Choroid plexus epithelial cell (primary cell): ENCODE results near the gene METTL4.

Experiments
- DNase-seq: peaks from one replicate; pipeline ENCODE4 v3.0.0-alpha.2; 2010; ENCODE audit warnings: low read depth
- H3K4me3 ChIP-seq: 2 replicates; pipeline ENCODE4 v1.5.1; 2011; ENCODE audit warnings: low read depth, mild to moderate bottlenecking, control low read depth, low read length, moderate library complexity
- TF ChIP-seq, protein P1 (sequence below): conservative IDR thresholded peaks from 2 replicates; pipeline ENCODE4 v1.5.1; 2011; ENCODE audit warnings: low read depth, mild to moderate bottlenecking, control low read depth, inconsistent platforms, low read length, moderate library complexity

METTL4 gene

DNA sequence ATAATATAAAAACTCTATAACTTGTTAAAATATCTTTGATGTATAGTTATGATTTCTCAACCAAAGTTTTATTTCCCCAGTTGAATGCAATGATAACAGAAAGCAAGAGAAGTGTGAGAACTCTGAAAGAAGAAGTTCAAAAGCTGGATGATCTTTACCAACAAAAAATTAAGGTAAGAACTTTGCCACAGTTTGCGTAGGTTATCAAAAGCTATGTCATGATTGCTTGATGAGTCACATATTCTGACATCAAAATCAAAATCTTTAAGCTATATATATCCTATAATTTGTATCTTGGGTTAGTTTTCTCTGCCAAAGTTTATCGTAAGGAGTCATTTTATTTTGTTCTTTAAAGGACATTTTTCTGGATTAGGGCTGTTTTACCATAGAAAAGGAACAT is 35.0 kb upstream of the METTL4 start:
- peak; percentile 22 for DNase-seq
- TF ChIP-seq, protein P1, sequence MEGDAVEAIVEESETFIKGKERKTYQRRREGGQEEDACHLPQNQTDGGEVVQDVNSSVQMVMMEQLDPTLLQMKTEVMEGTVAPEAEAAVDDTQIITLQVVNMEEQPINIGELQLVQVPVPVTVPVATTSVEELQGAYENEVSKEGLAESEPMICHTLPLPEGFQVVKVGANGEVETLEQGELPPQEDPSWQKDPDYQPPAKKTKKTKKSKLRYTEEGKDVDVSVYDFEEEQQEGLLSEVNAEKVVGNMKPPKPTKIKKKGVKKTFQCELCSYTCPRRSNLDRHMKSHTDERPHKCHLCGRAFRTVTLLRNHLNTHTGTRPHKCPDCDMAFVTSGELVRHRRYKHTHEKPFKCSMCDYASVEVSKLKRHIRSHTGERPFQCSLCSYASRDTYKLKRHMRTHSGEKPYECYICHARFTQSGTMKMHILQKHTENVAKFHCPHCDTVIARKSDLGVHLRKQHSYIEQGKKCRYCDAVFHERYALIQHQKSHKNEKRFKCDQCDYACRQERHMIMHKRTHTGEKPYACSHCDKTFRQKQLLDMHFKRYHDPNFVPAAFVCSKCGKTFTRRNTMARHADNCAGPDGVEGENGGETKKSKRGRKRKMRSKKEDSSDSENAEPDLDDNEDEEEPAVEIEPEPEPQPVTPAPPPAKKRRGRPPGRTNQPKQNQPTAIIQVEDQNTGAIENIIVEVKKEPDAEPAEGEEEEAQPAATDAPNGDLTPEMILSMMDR = no peak
- H3K4me3 ChIP-seq = no peak overlapping the region

DNA sequence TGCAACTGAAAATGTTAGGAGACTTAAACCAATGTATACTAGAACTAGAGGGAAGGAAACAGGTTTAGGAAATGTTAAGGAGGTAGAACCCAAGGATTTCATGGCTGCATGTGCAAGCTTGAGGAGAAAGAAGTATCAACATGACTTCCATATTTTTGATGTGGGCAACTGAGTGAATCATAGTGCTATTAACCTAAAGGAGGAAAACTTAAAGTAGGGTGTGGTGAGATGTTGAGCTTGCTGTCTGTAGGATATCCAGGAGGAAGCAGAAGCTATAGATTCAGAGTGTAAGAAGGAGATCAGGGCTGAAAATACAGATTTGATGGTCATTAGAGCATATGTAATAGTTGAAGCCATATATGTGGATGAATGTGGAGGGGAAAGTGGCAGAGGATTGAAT is 31.5 kb upstream of the METTL4 start:
- H3K4me3 ChIP-seq = no peak overlapping the region
- TF ChIP-seq, protein P1 = no peak
- no peak for DNase-seq

DNA sequence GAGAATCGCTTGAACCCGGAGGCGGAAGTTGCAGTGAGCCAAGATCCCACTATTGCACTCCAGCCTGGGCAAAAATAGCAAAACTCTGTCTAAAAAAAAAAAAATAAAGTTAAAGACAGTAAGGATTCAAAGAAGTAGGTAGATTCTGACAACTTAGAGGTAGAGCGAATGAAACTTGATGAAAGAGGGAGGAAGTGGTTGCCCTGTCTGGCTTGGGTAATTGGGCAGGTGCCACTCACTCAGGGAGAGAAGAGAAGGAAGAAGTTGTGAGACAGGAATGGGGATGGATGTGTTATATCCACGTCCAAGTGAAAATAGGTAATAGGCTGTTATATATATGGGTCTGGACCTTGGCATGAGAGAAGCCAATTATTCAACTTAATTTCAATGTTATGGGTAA is 26.3 kb upstream of the METTL4 start:
- TF ChIP-seq, protein P1 = no peak
- no peak overlapping the region for H3K4me3 ChIP-seq
- no peak for DNase-seq

- H3K4me3 ChIP-seq = no peak overlapping the region
- TF ChIP-seq, protein P1 = no peak
- no peak for DNase-seq
Measured at GRCh38 chr18:2590303-2590702, 19.0 kb upstream of the METTL4 start.

- TF ChIP-seq, protein P1 = no peak
- peak; percentile 25 for DNase-seq
- H3K4me3 ChIP-seq = no peak overlapping the region
Measured at GRCh38 chr18:2589345-2590068, 18.2 kb upstream of the METTL4 start.

GRCh38 chr18:2588666-2589344 is 17.5 kb upstream of the METTL4 start:
- H3K4me3 ChIP-seq = no peak overlapping the region
- DNase-seq = no peak
- TF ChIP-seq, protein P1 = no peak

- DNase-seq = peak; percentile 14
- TF ChIP-seq, protein P1 = no peak
- no peak overlapping the region for H3K4me3 ChIP-seq
Measured at GRCh38 chr18:2587788-2588187, 16.5 kb upstream of the METTL4 start.
